ENCODE data around the gene OR6C76.
"Not testable (repeated sequence)": the region's sequence is repeated elsewhere in the genome, so short reads cannot be mapped to it uniquely, and the experiment has no call there.

The OR6C76 gene

GRCh38 chr12:55425954-55426353 lies at the start of gene OR6C76:
Gene OR6C76, plus strand, starts transcription at chr12:55426254. Its CDS starts 0 bp downstream, at chr12:55426254.
- DNase-seq = no peak

DNA sequence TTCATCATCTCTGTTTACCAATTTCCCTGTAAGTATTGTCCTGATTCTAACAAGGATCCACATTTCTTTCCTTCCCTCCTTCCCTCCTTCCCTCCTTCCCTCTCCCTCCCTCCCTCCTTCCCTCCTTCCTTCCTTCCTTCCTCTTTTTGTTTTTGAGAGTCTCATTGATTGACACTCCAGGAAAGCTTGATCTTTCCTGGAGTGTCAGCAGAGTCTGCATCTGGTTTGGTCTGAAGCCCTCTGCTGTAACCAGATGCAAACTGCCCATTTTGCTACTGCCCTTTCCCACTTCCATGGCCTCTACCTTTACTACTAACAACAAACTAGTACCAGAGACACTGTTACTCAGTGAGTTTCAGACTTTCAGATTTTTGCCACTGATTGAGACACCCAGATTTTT lies 40.2 kb upstream of the OR6C76 start:
- no peak for DNase-seq

GRCh38 chr12:55392032-55392795 lies 33.8 kb upstream of the OR6C76 start:
- DNase-seq = no peak

- DNase-seq = no peak
Observed at GRCh38 chr12:55396326-55396725, 29.7 kb upstream of the OR6C76 start.

GRCh38 chr12:55400229-55400628 lies 25.8 kb upstream of the OR6C76 start, which contains the start of gene OR6C65:
Gene OR6C65, plus strand, starts transcription at chr12:55400529. Its CDS starts 0 bp downstream, at chr12:55400529.
- no peak for DNase-seq

DNA sequence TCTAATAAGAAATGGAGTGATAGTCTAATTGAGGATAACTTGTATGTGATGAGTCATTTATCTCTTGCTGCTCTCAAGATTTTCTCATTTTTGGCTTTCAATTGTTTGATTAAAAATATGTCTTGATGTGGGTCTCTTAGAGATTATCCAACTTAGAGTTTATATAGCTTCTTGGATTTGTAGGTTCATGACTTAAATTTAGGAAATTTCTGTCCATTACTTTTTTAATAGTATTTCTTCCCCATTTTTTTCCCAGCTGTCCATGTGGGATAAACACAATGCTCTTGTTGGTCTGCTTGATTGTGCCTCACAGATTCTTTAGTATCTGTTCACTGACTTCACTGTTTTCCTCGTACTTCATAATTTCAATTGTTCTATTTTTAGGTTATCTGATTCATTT lies 18.2 kb upstream of the OR6C76 start:
- no peak for DNase-seq

- DNase-seq = not testable (repeated sequence)
Observed at GRCh38 chr12:55409133-55409532, 16.9 kb upstream of the OR6C76 start.

GRCh38 chr12:55412138-55412537 lies 13.9 kb upstream of the OR6C76 start:
- not testable (repeated sequence) for DNase-seq

- DNase-seq = not testable (repeated sequence)
Observed at GRCh38 chr12:55413498-55414388, 12.3 kb upstream of the OR6C76 start.

- DNase-seq = not testable (repeated sequence)
Observed at GRCh38 chr12:55414396-55414823, 11.6 kb upstream of the OR6C76 start.

DNA sequence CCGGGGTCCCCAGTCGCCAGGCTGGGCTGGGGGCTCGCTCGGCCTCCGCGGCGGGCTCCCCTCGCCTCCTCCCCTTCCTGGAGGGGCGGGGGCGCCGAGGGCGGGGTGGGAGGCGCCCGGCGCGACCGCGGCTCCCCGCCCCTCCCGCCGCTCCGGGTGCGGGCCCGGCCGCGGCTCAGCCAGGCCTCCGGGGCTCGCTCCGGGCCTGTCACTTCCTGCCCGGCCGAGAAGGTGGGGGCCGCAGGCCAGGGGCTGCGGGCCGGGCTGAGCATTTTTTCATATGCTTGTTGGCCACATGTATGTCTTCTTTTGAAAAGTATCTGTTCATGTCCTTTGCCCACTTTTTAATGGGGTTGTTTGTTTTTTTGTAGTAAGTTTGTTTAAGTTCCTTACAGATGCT lies 11.2 kb upstream of the OR6C76 start:
- DNase-seq = not testable (repeated sequence)

- no peak for DNase-seq
Observed at GRCh38 chr12:55416961-55417360, 9.1 kb upstream of the OR6C76 start.

GRCh38 chr12:55420307-55420962 lies 5.6 kb upstream of the OR6C76 start:
- DNase-seq = no peak

- no peak for DNase-seq
Observed at GRCh38 chr12:55428331-55429243, 2.5 kb downstream of the OR6C76 start.

DNA sequence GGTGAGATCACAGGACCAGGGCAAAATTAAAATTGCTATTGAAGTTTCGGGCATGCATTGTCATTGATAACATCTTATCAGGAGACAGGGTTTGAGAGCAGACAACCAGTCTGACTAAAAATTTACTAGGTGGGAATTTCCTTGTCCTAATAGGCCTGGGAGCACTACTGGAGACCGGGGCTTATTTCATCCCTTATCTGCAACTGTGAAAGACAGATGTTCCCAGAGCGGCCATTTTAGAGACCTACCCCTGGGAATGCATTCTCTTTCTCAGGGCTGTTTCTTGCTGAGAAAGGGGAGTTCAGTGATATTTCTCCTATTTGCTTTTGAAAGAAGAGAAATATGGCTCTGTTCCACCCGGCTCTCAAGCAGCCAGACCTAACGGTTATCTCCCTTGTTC lies 15.2 kb downstream of the OR6C76 start:
- not testable (repeated sequence) for DNase-seq

DNA sequence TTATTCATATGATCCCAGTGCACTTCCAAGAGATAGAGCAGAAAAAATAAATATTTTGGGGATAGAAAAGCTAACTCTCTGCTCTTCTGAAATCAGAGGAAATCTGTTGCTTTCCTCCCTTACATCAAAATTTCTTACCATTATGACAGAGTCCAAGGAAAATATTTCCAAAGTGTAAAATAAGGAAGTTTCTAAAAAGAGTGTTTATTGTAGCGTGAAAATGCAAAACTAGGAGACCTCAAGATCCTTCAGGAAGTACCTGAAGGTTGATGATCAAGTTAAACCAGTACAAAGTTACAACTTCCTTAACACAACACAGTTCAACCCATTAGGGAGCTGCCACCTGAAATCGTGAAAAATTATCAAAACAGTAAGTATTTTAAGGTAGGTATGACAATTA lies 17.7 kb downstream of the OR6C76 start, which contains the start of gene OR6C2:
TSS of gene OR6C2 (plus strand) at position 301 of the 400 bp plus-strand sequence. CDS start 8,138 bp downstream, outside the sequence.
- no peak for DNase-seq

DNA sequence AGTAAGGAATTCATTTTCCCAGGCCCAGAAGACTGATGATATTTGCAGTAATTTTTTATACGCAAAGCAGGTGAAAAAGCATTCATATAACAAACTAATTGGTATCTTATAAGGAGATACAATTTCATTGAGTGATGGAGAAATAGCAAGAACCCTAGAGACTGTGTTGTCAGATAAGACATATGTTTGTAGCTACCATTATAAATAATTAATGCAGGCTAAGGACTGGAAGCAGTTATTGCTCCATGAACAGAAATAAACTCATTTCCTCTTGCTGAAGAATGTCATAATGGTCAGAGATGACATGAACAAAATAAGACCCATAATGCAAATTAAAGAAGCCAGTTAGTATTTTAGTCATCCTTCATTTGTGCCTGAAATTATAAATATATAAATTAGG lies 19.3 kb downstream of the OR6C76 start:
- DNase-seq = no peak

- no peak for DNase-seq
Observed at GRCh38 chr12:55446326-55446725, 20.3 kb downstream of the OR6C76 start.

DNA sequence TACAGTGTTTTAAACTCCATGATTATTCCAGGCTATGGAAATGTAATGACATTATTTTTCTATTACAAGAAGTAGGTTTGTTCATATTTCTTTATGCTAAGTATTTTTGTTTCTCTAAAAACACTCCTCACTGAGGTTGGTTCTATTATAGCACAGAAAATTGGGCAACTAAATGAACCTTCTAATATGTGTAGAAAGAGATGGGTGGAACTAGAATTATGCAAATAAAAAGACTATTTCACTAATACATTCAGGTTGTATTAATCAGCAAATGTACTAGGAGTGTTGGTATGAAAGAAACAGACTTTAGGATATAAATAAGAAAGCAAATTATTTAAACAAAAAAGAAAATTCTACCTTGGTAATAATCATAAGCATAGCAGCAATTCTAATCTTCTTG lies 22.8 kb downstream of the OR6C76 start:
- no peak for DNase-seq

DNA sequence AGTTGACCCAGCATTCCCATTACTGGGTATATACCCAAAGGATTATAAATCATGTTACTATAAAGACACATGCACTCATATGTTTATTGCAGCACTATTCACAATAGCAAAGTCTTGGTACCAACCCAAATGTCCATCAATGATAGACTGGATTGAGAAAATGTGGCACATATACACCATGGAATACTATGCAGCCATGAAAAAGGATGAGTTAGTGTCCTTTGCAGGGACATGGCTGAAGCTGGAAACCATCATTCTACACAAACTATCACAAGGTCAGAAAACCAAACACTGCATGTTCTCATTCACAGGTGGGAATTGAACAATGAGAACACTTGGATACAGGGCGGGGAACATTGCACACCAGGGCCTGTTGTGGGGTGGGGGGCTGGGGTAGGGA lies 38.9 kb downstream of the OR6C76 start:
- DNase-seq = not testable (repeated sequence)

DNA sequence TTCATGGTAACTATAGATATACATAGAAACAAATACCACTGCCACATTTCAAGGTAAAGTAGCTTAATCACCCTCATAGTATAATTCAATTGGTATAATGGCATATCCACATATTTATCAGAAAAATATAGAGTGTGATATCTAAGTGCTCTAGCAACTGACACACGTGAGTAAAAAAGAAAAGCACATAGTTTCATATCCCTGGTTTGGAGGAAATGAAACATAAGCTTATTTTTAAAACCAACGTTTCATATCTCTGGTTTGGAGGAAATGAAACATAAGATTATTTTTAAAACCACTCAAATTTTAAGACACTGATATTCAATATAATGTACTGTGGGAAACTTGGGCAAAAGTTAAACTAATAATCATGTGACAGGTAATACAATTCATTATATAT lies 41.8 kb downstream of the OR6C76 start:
- no peak for DNase-seq

- DNase-seq = no peak
Observed at GRCh38 chr12:55469291-55469690, 43.2 kb downstream of the OR6C76 start.
